GM21360 (cell line): Measurements from ENCODE around the gene TAS2R46.
A peak's percentile ranks its signal among the peaks of the same experiment; 100 is the strongest.
"Not testable (repeated sequence)": the region's sequence is repeated elsewhere in the genome, so short reads cannot be mapped to it uniquely, and the experiment has no call there.

Experiments
- ATAC-seq: cut with Tn5 transposase; IDR thresholded peaks from one replicate; pipeline ENCODE4 v1.9.1; 2021; ENCODE audit warnings: mild to moderate bottlenecking, moderate library complexity; ENCODE audit not compliant: unreplicated experiment

Gene TAS2R46, protein sequence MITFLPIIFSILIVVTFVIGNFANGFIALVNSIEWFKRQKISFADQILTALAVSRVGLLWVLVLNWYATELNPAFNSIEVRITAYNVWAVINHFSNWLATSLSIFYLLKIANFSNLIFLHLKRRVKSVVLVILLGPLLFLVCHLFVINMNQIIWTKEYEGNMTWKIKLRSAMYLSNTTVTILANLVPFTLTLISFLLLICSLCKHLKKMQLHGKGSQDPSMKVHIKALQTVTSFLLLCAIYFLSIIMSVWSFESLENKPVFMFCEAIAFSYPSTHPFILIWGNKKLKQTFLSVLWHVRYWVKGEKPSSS

DNA sequence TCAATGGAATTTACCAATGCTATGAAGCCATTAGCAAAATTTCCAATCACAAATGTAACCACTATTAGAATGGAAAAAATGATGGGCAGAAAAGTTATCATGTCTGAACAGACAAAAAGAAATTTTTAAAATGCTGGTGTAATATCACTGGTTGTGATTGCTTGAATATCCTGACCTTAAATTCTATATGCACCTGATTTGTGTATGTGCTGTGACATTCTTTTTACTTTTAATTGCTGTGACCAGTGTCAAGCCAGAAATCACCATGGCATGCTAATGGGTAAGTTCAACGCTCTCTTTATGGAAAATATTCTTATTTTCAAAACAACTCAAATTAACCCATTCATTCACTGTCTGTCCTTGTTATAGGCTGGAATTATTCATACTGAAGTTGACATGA is at the start of gene TAS2R46:
TAS2R46 (minus strand) TSS at position 101 of the 400 bp plus-strand sequence; CDS start at position 101, 0 bp downstream.
- not testable (repeated sequence) for ATAC-seq

DNA sequence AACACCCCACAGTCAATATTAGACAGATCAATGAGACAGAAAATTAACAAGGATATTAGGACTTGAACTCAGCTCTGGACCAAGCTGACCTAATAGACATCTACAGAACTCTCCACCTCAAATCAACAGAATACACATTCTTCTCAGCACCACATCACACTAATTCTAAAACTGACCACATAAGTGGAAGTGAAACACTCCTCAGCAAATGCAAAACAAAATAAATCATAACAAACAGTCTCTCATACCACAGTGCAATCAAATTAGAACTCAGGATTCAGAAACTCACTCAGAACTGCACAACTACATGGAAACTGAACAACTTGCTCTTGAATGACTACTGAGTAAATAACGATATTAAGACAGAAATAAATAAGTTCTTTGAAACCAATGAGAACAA is 49.1 kb upstream of the TAS2R46 start:
- ATAC-seq = not testable (repeated sequence)

DNA sequence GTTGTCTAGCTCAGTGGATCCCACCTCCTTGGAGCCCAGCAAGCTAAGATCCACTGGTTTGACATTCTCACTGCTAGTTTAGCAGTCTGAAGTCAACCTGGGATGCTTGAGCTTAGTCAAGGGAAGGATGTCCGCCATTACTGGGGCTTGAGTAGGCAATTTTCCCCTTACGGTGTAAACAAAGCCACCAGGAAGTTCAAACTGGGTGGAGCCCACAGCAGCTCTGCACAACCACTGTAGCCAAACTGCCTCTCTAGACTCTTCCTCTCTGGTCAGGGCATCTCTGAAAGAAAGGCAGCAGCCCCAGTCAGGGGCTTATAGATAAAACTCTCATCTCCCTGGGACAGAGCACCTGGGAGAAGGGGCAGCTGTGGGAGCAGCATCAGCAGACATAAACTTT is 46.8 kb upstream of the TAS2R46 start:
- no peak for ATAC-seq

DNA sequence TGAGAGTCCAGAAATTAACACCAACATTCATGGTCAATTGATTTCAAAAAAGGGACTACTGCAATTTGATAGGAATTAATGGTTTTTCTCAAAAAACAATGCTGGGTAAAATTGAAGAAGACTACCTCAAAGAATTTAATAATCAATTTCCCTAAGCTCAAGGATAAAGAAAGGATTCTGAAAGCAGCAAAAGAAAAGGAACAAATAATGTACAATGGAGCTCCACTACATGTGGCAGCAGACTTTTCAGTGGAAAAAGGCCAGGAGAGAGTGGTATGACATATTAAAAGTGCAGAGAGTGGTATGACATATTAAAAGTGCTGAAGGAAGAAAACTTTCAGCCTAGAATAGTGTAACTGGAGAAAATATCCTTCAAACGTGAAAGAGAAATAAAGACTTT is 45.6 kb upstream of the TAS2R46 start:
- no peak for ATAC-seq

DNA sequence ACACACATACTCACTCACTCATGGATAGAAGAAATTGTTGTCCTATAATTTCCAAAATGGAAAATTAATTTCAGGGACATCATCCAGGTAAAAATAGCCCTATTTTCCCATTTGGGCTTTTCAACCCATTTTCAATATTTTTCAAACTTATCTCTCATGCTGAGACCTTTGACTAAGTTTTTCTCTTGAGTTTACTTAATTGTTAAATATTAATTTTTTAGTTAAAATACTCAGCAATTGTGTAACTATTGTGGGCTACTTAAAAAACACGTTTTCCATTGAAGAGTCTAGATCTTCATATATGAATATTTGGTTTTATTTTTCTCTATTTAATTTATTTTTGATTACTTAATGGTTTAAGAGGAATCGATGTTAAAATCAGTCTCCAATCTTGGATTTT is 44.2 kb upstream of the TAS2R46 start:
- no peak for ATAC-seq

DNA sequence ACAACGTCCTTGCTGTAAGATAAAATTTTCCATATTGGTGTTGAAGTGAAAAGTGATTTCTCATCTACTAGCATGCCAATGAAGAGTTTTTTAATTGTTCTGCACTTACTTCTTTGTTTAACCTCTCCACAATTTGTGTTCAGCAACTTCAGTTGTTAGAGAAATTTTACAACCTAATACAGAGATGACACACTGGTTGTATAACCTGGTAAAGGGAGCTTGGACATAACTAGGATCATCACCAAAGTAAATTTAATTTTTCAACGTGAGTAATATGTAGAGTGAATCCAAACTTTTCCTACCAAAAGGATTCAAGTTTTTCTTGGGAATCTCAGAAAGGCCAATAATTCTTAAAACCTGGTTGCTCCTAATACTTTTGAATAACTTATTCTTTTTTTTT is 43.5 kb upstream of the TAS2R46 start:
- no peak for ATAC-seq

DNA sequence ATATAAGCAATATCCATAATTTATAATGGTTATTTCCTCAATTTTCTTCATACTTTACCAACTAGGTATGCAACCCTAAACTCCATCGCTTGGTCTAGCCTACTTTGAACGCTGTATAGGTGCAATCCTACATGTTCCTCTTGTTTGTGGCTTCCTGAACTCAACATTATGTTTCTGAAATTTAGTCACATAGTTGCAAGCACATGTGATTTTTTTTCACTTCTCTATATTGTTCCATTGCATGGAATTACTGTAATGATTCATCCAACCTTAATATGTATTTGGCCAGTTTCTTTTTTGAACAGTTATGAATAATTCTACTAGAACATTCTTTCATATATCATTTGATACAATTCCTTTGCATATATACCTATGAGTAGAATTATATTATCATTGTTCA is 32.8 kb upstream of the TAS2R46 start:
- ATAC-seq = peak; percentile 70

DNA sequence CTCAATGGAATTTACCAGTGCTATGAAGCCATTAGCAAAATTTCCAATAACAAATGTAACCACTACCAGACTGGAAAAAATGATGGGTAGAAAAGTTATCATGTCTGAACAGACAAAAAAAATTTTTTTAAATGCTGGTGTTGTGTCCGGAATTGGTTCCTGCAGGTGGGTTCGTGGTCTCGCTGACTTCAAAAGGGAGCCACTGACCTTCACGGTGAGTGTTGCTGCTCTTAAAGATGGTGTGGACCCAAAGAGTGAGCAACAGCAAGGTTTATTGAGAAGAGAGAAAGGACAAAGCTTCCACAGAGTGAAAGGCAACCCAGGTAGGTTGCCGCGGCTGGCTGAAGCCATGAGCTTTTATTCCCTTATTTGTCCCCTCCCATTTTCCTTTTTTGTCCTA is 30.0 kb upstream of the TAS2R46 start, which contains the start of gene TAS2R43:
TAS2R43 (minus strand) TSS at position 186 of the 400 bp plus-strand sequence; CDS start at position 102, 84 bp downstream.
- ATAC-seq = no peak

DNA sequence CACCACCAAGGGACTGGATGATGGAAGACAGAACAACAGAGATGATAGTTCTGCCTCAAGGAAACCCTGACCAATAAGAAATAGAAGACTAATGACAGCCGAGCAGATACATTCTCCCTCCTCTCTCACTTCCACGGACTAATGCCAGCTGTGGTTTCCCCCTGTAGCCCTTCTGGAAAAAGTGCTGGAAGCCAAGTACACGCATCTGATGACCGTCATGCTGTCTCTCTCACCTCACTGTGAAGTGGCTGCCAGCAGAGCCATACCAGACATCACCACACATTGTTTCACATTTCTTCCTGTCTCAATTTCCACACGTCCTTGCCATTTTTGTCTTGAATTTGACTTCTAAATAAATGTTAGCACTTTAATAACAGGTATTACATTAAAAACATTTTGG is 27.2 kb upstream of the TAS2R46 start:
- no peak for ATAC-seq

DNA sequence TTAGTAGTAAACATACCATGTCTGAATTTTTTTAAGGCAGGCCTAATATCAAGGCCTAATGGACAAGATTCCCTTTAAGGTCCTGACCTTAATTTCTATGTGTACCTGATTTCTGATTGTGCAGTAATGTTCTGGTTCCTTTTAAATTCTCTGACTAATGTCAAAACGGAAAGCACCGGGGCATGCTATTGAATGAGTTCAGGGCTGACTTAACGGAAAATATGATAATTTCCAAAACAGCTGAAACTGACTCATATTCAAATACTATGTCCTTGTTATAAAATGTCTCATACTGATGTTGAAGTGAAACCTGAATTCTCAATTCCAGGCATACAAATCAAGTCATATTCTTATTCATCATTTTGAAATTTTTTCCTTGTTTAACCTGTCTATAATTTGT is 23.3 kb upstream of the TAS2R46 start:
- peak; percentile 79 for ATAC-seq

DNA sequence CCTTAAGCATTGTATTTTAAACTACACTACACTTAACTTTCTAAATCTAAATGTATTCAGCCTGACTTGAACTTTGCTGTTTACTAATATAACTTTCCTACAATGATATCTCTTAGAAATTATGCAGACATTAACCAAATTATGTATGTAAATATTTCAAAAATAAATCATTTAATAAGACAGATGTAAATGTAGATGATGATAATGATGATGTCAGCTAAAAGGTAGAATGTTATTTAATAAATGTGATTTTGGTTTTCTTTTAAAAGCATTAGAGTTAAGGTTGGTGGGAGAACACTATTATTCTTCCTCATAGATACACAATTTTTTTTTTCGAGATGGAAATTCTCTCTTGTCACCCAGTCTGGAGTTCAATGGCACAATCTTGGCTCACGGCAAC is 19.9 kb upstream of the TAS2R46 start:
- ATAC-seq = no peak

DNA sequence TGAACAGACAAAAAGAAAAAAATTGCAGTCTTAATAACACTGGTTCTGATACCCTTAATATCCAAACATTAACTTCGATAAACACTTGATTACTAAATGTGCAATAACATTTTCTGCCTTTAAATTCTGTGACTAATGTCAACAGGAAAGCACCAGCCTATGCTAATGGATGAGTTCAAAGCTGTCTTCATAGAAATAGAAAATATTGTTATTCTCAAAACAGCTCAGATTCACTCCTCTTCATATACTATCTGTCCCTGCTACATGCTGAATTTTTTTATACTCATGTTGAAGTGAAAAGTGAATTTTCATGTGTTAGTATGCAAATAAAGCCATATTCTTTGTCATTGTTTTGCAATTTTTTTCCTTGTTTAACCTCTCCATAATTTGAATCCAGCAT is 16.2 kb upstream of the TAS2R46 start:
- ATAC-seq = no peak

DNA sequence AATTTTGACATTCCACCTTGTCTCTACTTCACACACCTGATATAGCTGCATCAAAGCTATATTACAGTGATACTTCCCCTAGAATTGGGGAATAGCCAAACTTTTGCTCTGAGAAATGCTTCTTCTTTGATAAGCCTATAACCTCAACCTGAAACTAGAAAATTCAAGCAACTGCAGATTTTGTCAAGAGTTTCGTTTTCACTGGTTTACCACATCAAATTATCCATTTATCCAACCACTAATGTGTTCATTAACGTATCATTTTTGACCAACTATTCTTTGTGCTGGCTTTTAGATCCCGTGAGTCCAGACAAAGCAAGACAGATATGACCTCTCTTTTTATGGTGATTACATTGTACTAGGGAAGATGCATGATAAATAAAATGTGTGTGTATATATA is 13.5 kb upstream of the TAS2R46 start:
- no peak for ATAC-seq

DNA sequence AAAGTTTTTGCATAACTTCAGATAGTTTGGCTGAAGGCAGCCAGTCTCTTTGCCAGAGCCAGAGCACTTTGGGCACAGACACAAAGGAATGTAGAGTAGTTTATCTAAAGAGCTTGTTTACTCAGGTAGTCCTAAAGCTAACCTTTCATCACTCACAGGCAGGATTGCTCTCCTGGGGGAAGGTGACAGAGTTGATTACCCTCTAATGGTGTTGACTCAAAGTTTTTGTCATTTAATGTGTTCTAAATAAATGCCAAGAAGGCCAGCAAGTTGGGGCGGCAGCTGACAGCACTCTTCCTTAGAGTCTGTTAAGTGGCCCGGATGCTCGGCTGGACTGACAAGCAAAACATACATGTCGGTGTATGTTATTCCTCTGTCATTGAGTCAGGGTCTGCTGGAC is 9.3 kb upstream of the TAS2R46 start:
- ATAC-seq = no peak

DNA sequence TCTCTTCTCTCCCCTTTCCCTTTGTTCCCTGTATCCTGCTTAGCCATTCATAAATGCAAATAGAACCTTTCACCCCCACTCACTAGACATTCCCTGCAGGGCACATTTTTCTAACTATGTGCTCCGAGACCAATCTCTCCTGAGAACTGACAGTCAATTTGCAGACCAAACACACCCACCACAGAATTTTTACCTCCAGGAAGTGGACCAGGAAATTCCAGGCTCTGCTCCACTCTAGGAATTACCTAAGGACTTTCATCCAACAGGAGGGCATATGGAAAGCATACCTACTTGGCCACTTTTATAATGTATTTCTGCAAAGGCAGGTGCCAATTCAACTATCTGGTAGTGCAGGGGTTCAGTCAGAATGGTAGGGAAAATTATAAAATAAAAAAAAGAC is 8.9 kb upstream of the TAS2R46 start:
- ATAC-seq = no peak

DNA sequence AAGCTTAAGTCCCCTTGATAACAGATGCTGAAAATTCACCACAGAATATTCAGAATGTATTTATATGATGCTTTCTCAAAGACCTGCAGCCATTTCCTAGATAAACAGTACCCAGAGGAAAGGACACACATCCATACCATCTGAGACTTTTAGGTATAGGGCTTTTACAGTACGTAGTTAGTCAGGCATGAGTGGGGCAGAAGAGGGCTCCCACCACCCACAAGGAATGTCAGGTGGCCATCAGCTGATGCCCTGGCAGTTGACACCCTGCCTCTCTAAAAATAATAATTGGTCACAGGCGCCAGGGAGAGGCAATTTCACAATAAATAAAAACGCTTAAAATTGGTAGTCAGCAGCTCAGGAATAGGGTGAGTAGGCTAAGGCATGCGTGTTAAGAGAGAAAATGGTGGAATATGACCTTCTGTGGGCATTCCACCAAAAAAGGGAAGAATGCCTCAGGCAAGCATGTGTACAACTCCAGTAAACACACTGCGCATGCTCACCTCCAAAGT is 7.8 kb upstream of the TAS2R46 start:
- ATAC-seq = no peak

DNA sequence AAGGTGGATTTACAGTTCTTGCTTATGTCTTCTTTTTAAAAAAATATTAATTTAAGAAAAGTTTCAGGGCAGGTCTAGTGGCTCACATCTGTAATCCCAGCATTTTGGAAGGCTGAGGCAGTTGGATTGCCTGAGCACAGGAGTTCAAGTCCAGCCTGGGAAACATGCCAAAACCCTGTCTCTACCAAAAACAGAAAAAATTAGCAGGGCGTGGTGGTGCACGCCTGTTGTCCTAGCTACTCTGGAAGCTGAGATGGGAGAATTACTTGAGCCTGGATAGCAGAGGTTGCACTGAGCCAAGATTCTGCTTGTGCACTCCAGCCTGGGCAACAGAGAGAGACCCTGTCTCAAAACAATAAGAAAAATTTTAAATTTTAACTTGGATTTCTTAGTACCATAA is 5.4 kb upstream of the TAS2R46 start:
- ATAC-seq = no peak

DNA sequence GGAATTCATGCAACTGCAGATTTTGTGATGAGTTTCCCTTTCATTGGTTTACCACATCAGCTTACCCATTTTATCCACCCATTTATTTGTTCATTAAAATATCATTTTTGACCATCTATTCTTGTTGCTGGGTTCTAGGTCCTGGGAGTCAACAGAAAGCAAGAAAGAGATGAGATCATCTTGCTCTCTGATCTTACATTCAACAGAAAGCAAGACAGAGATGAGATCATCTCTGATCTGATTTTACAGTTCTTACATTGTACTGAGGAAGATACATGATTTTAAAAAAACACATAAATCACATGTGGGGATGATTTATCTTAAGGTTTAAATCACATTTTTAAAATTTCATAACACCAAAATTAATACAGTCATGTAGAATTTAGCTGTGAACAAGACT is 2.3 kb downstream of the TAS2R46 start:
- ATAC-seq = no peak

DNA sequence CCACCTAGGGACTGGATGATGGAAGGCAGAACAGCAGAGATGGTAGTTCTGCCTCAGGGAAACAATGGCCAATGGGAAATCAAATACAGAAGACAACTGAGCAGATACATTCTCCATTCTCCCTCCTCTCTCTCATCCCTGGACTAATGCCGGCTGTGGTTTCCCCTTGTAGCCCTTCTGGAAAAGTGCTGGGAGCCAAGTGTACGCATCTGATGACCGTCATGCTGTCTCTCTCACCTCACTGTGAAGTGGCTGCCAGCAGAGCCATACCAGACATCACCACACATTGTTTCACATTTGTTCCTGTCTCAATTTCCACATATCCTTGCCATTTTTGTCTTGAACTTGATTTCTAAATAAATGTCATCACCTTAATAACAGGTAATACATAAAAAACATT is 3.1 kb downstream of the TAS2R46 start:
- no peak for ATAC-seq

DNA sequence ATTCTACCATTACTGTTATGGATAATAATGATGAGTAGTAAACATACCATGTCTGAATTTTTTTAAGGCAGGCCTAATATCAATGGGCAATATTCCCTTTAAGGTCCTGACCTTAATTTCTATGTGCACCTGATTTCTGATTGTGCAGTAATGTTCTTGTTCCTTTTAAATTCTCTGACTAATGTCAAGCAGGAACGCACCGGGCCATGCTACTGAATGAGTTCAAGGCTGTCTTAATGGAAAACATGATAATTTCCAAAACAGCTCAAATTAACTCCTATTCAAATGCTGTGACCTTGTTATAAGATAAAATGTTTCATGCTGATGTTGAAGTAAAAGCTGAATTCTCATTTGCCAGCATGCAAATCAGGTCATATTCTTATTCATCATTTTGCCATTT is 6.8 kb downstream of the TAS2R46 start:
- ATAC-seq = no peak

DNA sequence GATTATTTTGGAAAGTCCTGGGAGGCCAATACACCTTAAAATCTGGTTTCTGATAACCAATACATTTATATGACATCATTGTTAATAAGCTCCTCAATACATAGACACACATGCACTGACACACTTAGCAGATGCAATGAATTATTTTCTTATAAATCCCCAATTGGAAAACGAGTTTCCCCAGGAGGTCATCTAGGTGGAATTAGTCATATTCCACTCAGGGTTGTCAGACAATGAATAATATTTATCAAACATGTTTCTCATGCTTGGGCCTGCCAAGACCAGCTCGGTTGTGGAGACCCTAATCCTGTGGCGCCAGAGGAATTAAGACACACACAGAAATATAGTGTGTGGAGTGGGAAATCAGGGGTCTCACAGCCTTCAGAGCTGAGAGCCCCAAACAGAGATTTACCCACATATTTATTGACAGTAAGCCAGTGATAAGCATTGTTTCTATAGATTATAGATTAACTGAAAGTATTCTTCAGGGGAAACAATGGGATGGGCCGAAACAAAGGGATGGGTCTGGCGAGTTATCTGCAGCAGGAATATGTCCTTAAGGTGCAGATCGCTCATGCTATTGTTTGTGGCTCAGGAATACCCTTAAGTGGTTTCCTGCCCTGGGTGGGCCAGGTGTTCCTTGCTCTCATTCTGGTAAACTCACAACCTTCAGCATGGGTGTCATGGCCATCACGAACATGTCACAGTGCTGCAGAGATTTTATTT is 12.1 kb downstream of the TAS2R46 start:
- ATAC-seq = not testable (repeated sequence)

DNA sequence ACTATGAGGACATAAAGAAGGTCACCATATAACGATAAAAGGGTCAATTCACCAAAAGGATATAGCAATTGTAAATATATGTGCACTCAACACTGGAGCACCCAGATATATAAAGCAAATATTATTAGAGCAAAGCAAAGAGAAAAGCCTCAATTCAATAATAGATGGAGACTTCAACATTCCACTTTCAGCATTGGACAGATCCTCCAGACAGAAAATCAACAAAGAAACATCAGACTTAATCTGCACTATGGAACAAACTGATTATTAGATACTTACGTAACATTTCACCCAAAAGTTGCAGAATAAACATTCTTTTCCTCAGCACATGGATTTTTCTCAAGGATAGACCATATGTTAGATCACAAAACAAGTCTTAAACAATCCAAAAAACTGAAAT is 20.7 kb downstream of the TAS2R46 start:
- ATAC-seq = not testable (repeated sequence)
